Smooth muscle cell (in vitro differentiated cells): Measurements from ENCODE around the gene YES1. TPM values are rescaled to one million over a fixed set of nuclear protein-coding genes. Genes with fewer than 3 reads are reported as not detected.

Experiments
- DNase-seq: peaks from one replicate; lab custom pipeline; 2025; ENCODE audit not compliant: unreplicated experiment; lab: John Stamatoyannopoulos, UW
- H2AFZ ChIP-seq: fragments of 200-600 bp; sonication (generic); 2 replicates; pipeline ENCODE4 v1.6.0; 2016; ENCODE audit warnings: antibody characterized with exemption, low read depth, mild to moderate bottlenecking
- H3F3A ChIP-seq: fragments of 200-600 bp; sonication (generic); 2 replicates; pipeline ENCODE4 v1.6.0; 2017; ENCODE audit warnings: antibody characterized with exemption, low read depth
- H3K27ac ChIP-seq: fragments of 200-600 bp; sonication (generic); 2 replicates; pipeline ENCODE4 v1.5.1; 2016; ENCODE audit warnings: low read depth, mild to moderate bottlenecking
- H3K27me3 ChIP-seq: fragments of 200-600 bp; sonication (generic); 2 replicates; pipeline ENCODE4 v1.6.1; 2016; ENCODE audit warnings: low read depth, mild to moderate bottlenecking
- H3K36me3 ChIP-seq: fragments of 200-600 bp; sonication (generic); 2 replicates; pipeline ENCODE4 v1.5.1; 2016; ENCODE audit warnings: low read depth
- H3K4me1 ChIP-seq: fragments of 200-600 bp; sonication (generic); 2 replicates; pipeline ENCODE4 v1.5.1; 2016; ENCODE audit warnings: low read depth
- H3K4me2 ChIP-seq: fragments of 200-600 bp; sonication (generic); 2 replicates; pipeline ENCODE4 v1.6.0; 2016; ENCODE audit warnings: mild to moderate bottlenecking
- H3K4me3 ChIP-seq: fragments of 200-600 bp; sonication (generic); 2 replicates; pipeline ENCODE4 v1.5.1; 2016; ENCODE audit warnings: mild to moderate bottlenecking
- H3K79me2 ChIP-seq: fragments of 200-600 bp; sonication (generic); 2 replicates; pipeline ENCODE4 v1.6.0; 2016; ENCODE audit warnings: low read depth, mild to moderate bottlenecking
- H3K9ac ChIP-seq: fragments of 200-600 bp; sonication (generic); 2 replicates; pipeline ENCODE4 v1.6.0; 2016; ENCODE audit warnings: low read depth
- H3K9me3 ChIP-seq: fragments of 200-600 bp; sonication (generic); replicated peaks from 2 replicates; pipeline ENCODE4 v1.5.1; 2016; ENCODE audit warnings: low read depth
- H4K20me1 ChIP-seq: fragments of 200-600 bp; sonication (generic); 2 replicates; pipeline ENCODE4 v1.6.0; 2016; ENCODE audit warnings: low read depth
- CTCF ChIP-seq: fragments of 200-600 bp; sonication (generic); IDR thresholded peaks from 2 replicates; pipeline ENCODE4 v1.5.1; 2017; ENCODE audit warnings: borderline replicate concordance, mild to moderate bottlenecking, antibody characterized with exemption; ENCODE audit not compliant: insufficient read depth, poor library complexity, severe bottlenecking
- WGBS: methylation state at CpG from one replicate; pipeline ENCODE4 v1.1.7; 2016; ENCODE audit warnings: low lambda C conversion rate; 5-methylcytosine and 5-hydroxymethylcytosine counted together
- polyA plus RNA-seq: library from polyadenylated mRNA; unstranded; fragments of >200 nt; fragmentation: Nextera tagmentation; extraction: Ambion mirVana; gene quantifications from 2 replicates; pipeline ENCODE4 v1.2.1, GENCODE V29; 2016
- total RNA-seq: library from RNA; depleted of rRNA; stranded (reverse); fragments of >200 nt; gene quantifications from 2 replicates; pipeline ENCODE4 v1.2.3, GENCODE V29; 2014

YES1 gene
- total and polyA plus RNA-seq, 2 experiments from 2014 or later, result 22.6 to 179 TPM

GRCh38 chr18:750456-750855 is 61.6 kb downstream of the YES1 start:
- no peaks in the 10 kb centered on the region for H3K36me3 ChIP-seq
- TF ChIP-seq CTCF, result no peak
- WGBS, result 100% methylated on average over 1 of the region's 1 CpG
- H3F3A ChIP-seq, result no peaks in the 10 kb centered on the region
- H3K4me3 ChIP-seq, result no peak overlapping the region
- no peak overlapping the region for H3K4me2 ChIP-seq
- peaks cover 6% of the 10 kb centered on the region for H4K20me1 ChIP-seq
- no peaks in the 10 kb centered on the region for H3K79me2 ChIP-seq
- H3K27ac ChIP-seq, result no peak overlapping the region
- H3K9ac ChIP-seq, result no peak overlapping the region
- H3K9me3 ChIP-seq, result no peaks in the 10 kb centered on the region
- DNase-seq, result no peak
- no peaks in the 10 kb centered on the region for H3K4me1 ChIP-seq
- no peaks in the 10 kb centered on the region for H3K27me3 ChIP-seq
- no peak overlapping the region for H2AFZ ChIP-seq

- Histone ChIP-seq H3K27ac (no peak overlapping the region), H3K4me3 (no peak overlapping the region), H3K4me2 (no peak overlapping the region), H3F3A (no peaks in the 10 kb centered on the region), H3K4me1 (no peaks in the 10 kb centered on the region), H3K9ac (no peak overlapping the region), H3K27me3 (no peaks in the 10 kb centered on the region), H3K79me2 (no peaks in the 10 kb centered on the region), H2AFZ (no peak overlapping the region), H3K36me3 (peaks cover 7% of the 10 kb centered on the region), H4K20me1 (peaks cover 4% of the 10 kb centered on the region), H3K9me3 (no peaks in the 10 kb centered on the region)
- DNase-seq, result no peak
- TF ChIP-seq CTCF, result no peak
- 94% methylated on average over 2 of the region's 2 CpGs for WGBS
These were observed 67.0 kb downstream of the YES1 start for GRCh38 chr18:744832-745597.

- DNase-seq, result no peak
These were observed 70.0 kb downstream of the YES1 start for GRCh38 chr18:741931-742512.

More at GRCh38 chr18:741931-742512, 70.0 kb downstream of the YES1 start:
- H2AFZ ChIP-seq, result no peak overlapping the region
- no peaks in the 10 kb centered on the region for H3F3A ChIP-seq
- no peak overlapping the region for H3K4me3 ChIP-seq
- TF ChIP-seq CTCF, result peak; percentile 59
- H3K36me3 ChIP-seq, result peaks cover 7% of the 10 kb centered on the region
- H3K27me3 ChIP-seq, result no peaks in the 10 kb centered on the region
- H3K9ac ChIP-seq, result no peak overlapping the region
- H3K27ac ChIP-seq, result no peak overlapping the region
- H3K4me1 ChIP-seq, result no peaks in the 10 kb centered on the region
- no peaks in the 10 kb centered on the region for H3K79me2 ChIP-seq
- peaks cover 4% of the 10 kb centered on the region for H4K20me1 ChIP-seq
- no peak overlapping the region for H3K4me2 ChIP-seq
- no peaks in the 10 kb centered on the region for H3K9me3 ChIP-seq
